ENCODE data around the gene ASCL2.

The ASCL2 gene

DNA sequence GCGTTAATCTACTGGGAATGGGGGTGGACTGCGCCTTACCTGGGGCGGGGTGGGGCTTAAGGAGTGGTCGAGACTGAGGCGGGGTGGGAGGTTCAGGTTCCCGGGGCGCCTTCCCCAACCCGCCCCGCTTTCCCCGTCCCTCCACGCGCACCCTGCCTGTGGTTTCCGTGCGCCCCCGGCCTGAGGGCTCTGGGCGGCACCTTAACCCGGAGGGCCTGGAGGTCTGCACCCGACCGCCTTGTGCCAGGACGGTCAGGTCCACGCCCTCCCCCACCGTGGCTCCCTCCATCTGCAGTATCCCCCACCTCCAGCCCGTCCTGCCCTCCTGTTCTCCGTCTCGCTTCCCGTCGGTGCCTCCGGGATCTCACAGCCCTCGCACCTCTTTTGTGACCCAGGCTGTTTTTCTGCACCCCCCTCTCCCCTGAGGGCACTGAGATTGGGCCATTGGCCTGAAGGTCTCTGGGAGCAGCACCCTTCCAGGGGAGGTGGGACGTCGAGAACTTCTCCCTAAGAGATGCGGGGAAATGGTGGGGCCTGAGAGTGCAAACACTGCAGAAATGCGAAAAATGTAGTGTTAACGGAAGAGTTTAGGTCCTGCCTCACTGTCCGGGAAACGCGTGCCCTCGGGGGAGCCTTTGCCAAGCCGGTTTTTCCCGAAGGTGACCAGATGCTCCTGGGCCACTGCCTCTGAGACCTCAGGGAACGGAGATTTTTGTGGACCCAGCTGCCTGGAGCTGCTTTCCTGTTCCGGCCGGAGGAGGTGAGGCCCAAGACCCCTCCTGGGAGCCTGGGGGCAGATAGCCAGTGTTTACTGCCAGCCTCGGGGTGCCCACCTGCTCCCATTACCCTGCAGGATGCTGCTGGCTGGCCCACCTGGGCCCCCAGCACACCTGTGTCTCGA, 1.2 kb upstream of the ASCL2 start:
- peak; percentile 14 for DNase-seq

DNA sequence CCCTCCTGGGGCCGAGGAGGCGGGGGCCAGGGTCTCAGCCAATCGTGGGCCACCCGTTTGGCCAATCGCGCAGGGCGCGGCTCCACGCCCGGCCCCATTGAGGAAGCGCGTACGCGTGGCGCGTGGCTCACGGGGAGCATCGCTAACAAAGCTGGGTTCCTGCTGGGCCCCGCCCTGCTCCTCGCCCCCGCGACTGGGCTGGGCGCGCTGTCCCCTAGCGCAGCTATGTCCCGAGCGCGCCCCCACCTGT, 614 bp upstream of the ASCL2 start:
- DNase-seq = no peak

DNA sequence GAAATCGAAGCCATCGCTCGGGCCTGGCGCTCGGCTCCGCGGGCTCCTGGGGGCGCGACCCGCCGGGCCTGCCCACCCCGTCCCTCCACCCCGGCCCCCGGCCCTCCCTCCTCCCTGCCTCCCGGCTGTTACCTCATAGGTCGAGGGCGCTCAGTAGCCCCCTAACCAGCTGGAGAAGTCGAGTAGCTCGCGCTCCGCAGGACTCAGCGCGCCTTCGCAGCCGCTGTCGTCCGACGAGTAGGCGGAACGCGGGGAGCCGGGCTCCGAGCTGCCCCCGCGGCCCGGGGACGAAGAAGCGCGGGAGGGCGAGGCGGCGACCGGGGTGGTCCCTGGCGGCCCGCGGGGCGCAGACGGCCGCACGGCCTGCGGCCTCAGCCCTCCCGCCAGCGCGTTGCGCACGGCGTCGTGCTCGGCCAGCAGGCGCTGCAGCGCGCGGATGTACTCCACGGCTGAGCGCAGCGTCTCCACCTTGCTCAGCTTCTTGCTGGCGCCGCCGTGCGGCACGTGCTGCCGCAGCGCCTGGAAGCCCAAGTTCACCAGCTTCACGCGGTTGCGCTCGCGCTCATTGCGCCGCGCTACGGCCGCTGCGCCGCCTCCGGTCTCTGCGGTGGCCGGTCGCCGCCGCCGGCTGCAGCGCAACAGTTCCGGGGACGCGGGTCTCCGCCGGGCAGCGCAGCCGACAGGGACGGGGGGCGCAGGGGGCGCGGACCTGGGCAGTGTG, 627 bp downstream of the ASCL2 start:
- peak; percentile 76 for DNase-seq

DNA sequence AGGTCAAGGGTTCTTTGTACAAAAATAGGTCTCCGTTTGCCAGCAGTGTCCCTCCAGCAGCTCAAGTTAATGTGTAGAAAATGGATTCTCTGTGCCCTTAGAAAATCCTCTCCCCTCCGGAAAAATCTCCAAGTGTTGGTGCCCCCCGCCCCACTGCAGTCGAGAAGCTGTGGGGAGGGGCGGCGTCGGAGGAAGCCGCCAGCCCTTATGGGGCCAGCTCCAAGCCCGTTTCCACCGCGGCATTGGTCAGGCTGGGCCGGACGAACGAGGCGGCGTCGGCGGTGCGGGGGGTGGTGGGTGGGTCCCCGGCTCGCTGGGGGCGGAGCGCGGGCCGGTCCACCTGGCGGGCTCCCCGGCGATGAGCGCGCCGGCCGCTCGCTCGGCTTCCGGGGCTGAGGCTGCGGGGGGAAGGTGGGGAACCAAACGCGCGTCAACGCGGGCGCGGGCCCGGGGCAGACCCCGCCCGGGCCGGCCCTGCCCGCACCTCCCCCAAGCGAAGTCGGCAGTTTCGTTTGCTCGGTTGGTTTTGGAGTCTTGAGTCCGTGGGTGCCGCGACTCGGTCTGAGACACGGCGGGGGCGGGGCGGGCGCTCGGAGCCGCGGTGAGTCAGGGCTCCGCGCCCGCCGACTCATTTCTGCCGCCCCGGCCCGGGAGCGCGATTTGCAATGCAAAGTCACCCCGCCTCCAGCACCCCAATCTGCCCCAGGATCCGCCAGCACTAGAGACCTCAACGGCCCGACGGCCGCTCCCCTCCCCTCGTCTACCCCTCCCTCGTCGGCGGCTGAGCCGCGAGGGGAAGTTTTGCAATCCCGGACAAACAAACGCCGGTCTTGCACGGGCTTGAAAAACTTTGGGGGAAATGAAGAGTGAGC, 1.4 kb downstream of the ASCL2 start:
- DNase-seq = no peak

DNA sequence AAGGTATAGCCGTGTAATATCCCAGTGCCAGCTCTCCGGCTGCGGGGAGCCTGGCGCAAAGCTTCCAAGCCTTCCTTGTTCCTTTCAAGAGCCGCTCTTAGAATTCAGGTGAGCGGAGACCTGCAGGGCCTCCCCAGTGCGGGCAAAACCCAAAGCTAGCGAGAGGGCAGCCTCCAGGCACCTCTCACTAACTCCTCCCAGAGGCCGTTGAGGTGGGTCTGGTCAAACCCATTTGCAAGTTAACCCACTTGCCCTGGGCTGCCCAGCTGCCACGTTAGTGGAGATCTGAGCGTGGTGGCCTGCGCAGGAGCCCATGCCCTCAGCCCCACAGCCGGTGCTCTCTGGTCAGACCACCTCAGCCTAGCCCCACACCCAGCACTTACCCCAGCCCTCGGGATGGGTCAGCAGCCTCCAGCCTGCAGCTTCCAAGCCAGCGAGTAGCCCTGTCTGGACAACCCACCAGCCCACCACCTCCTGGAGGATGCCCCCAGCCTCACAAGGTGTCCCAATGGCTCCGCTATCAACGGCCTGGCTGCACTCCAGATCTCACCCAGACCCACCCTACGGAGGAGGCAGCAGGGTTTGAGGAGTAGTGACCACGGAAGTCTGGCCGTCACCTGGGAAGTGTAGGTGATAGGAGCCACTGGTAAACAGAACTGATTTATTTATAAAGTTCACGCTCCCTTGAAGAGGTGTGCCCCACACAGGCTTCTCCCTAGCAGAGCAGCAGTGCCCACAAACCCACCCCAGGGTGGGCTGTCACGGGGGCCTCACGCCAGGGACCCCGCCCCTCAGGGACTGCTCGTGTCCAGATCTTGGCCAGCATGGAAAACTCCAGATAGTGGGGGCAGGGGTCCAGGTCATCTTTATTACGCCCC, 2.3 kb downstream of the ASCL2 start:
- DNase-seq = no peak

DNA sequence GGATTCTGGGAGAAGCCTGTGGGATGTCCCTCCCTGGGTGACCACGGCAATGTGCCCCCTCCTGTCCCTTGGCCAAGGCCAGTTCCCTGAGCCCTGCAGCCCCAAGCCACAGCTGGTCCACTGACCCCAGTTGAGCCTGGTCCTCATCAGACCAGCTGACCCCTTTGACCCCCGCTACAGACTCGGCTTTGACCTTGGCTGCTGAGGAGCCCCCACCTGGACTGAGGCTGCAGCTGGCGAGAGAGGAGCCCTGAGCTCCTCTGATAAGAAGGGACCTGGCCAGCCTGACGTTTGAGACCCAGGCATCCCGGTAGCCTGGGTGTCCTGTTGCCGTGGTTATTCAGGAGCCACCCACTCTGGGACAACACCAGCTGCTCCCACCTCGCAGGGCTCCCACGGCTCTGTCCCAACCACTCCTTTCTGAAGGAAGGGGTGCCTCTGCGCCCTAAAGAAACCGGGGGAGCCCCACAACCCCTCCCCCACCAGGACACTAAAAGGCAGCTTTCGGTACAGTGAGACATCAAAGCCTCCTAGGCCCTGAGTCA, 3.0 kb downstream of the ASCL2 start:
- no peak for DNase-seq

DNA sequence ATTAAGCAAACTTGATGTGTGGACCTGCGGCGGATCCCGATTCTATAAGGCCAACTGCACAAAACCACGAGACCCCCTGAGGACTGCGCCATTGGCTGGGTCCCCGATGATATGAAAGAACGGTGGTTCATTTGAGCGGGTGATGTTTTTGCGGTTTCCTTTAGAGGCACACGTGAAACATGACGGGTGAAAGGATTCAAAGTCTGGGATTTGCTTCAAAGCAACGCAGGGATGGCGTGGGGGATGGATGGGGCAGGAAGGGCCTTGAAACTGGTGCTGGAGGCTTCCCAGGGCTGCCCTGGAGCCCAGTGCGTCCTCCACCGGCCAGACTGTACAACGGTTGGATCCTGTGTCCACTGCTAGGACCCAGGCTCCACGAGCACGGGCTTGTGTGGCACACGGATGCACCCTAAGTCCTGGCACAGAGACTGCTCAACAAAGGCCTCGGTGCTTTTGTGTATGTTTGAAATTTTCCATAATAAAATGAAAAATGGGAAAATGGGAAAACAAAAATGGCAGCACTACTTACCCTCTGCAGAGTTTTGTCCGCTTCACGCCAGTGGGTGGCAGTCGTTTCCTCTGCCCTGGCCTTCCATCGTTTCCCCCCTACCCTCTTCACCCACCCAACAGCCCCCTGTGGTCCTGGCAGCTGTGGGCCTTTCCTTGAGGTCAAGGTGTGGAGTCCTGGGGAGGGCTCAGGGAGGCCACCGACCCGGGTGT, 3.6 kb downstream of the ASCL2 start:
- DNase-seq = no peak

DNA sequence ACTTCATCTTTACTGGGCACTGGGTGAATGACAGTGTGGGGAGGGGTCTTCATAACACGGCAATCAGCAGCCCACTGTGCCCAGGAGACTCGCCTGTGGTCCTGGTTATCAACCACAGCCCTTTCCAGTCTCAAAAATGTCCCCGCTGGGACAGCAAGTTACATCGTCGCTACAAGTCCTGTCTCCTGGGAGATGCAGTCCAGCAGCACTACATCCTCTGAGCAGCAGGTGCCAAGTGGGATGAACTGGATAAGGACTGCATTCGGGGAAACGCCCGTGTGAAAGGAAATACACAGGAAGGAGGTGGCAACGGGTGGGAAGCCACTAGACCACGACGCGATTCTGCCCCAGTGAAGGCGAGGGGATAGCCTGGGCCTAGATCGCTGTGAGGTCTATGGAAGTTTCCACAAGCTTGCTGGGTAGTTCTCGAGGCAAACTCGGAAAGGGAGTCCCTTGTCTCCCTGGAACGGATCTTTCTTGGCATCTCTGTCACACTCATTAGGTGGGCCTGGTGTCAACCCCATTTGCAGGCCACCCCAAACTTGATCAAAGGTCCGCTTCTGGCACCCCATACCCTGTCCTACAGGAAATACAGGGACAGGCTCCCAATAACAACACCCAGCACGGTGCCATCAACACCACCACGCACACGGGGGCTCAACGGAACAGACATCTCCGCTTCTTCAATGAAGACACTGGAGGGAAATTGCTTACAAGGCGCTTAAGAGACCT, 4.4 kb downstream of the ASCL2 start:
- DNase-seq = no peak

DNA sequence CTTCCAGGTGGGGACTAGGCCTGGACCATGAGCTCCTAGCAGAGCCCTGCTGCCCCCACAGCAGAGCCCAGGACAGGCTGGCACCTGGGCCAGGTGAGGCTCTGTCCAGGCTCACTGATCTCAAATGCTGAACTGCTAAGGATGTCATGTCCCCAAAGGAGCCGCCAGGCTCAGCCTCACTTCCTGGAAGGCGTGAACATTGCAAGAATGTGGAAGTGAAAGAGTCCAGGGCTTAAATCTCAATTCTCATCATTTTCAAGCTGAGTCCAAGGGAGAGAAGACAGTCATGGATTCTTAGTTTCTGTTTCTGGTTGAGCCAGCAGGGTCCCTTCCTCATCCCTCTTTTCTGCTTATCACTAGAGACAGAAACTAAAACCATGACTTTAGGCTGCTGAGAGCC, 5.0 kb downstream of the ASCL2 start:
- DNase-seq = no peak

DNA sequence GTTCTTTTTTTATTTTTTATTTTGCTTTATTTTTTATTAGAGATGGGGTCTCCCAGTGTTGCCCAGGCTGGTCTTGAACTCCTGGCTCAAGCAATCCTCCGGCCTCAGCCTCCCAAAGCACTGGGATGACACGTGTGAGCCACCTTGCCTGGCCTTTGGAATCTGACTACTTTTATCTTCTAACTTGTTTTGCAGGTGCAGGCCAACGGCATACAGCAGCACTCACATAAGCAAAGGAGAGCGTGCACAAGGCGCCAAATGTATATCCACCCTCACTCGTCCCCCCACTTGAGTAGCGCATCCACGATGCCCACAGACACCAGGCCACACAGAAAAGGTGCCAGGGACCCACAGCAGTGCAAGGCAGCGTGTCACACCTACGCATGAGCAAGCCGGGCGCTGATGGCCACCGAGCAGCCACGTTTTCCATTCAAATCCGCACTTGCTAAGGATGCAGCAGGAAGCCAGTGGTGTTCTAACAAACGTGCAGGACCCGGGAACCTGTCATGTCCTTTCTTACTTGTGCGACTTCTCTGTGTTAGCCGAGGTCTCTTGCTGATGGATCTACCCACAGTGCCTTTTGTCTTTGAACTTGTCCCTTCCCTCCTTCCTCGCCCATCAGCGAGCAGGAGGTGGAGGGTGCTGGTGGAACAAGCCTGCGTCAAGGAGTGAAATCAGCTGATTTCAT, 5.9 kb downstream of the ASCL2 start:
- no peak for DNase-seq

DNA sequence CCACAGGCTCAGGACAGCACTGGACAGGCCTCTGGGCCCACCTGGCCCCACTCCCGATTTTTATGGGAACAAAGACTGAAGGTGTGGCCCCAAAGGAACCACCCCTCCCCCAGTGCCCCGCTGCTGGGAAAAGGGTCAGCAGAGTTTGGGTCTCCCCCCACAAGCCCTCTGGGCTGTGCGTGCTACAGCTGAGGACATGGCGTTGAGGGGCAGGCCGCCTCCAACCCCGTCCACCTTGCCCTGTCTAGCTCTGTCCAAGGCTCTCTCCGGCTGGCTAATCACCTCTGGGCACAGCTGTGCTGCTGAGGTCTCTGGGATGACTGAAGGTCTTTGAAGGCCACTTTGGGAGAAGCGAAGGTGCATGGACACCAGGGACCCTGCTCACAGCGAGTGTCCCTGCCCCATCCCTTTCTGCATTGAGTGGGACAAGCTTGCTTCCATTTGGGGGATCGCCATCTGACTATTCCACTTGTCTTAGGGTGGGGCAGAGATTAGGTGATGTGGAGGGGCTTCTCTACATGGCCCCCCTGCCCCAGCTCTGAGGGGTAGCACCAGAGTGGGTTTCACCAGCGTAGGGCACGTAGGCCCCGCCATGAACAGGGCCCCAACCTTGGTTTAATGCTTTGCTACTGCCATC, 6.5 kb downstream of the ASCL2 start:
- no peak for DNase-seq

DNA sequence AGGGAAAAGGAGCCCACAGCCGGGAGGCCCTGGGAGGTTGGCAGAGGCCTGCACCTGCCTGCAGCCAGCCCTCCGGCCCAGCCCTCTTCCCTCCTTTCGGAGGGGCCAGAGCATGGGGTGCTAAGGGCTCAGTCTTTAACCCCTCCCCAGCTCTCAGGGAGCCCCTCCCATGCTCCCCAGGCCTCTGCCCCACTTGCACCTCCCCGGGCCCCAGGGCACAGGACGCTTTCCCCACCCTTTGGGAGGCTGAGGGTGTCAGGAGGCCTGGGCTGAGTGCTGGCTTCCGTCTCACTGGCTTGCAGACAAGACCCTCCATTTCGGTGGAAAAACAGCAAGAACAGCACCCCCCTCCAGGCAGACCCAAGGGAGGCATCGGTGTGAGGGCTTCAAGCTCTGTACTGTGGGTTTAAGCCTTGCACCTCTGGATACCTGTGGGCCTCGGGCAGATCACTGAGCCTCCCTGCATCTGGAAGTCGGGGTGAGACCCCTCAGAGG, 7.3 kb downstream of the ASCL2 start:
- DNase-seq = no peak

DNA sequence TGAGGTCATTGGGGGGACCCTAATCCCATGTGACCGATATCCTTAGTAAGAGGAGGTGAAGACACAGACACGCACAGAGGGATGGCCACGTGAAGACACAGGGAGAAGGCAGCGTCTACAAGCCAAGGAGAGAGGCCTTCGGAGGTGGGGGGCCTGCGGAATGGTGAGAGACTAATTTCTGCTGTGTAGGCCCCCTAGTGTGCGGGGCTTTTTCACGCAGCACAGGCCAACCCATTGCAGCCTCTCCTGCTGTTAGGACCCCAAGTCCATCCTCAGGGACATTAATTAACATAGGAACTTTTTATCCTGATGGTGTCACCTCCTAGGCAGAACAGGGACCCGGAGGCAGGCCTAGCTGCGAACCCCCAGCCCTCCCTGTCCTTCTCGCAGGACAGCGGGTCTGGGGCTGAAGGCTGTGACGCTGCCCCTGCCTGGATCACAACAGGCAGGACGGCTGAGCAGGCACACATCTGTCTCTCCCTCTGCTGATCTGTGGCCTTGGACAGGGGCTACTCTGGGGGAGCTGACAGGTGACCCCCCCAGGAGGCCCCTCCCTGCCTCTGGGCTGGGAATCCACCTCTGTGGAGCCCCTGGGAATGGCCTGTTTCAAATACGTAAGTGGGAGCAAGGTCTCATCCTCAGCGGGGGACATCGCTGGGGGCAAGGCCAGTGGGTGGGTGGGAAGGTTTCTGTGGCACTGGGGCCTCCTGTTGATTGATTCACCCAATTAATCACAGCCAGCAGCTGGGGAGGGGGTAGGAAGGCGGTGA, 7.9 kb downstream of the ASCL2 start:
- no peak for DNase-seq

DNA sequence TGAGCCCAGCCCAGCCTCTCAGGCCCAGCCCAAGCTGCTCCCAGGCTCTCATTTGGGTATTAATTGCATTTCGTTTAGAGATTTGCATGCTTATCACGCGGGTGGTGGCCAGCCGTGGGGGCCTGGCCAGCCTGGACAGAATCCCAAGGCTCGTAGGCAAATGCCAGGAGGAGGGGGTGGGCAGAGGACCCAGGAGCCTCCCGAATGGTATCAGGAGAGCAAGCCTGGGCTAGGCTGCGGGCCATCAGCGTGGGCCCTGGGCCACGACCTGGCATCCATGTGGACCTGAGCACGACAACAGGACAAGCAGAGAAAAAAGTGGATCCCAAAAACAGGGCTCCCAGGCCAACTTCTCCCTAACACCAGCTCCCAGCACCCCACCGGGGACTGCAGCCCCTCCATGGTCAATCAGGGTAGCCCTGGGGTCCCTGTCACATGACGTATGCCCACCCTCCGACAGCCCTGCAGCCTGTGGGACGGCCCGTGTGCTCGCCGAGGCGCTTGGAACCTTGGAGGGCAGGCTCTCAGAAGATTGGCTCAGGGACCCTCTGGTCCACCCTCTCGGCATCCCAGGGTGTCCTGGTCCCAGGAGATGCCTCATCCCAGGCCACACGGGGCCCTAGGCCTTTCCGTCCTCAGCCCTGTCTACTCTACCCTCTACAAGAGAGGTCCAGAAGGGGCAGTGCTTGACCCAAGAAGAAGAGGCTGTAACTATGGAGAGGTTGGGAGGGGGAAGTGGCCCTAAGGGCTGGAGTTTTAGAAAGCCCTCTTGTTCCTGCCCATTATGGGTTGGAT, 8.8 kb downstream of the ASCL2 start:
- DNase-seq = no peak

DNA sequence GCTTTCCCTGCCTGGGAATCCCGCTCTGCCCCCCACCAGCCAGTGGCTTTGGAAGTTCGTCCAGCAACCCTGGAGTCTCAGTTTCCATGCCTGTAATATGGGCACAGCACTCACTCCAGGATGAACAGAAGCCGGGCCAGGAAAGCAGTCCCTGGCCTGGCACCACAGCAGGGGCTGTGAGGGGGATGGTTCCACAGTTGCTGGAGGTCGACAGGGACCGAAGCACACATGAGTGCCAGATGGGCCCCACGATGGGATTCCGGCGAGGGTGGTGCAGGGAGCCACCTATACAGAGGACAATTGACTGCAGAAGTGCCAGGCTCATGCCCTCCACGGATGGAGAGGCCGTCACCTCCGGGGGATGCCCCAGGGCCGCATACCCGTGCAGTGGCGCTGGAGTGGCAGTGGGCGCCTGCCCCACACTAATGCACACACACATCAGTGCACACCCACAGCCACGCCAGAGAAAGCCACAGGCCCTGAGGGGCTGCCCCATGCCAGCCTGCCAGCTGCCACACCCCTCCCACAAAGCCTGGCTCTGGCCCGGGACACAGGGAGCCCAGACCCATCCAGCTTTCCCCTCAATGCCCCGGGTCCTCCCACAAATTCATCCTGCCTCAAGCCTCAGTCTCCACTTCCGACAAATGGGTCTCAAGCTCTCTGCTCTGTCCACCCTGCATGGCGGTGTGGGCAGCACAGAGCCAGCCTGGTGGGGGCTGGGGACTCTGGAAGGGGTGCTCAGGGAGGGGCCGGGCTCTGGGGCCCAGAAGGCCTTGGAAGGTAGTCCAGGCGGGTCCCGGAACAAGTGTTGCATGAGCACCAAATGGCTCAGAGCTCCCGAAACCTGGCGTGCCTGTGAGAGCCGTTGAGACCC, 9.7 kb downstream of the ASCL2 start:
- no peak for DNase-seq

DNA sequence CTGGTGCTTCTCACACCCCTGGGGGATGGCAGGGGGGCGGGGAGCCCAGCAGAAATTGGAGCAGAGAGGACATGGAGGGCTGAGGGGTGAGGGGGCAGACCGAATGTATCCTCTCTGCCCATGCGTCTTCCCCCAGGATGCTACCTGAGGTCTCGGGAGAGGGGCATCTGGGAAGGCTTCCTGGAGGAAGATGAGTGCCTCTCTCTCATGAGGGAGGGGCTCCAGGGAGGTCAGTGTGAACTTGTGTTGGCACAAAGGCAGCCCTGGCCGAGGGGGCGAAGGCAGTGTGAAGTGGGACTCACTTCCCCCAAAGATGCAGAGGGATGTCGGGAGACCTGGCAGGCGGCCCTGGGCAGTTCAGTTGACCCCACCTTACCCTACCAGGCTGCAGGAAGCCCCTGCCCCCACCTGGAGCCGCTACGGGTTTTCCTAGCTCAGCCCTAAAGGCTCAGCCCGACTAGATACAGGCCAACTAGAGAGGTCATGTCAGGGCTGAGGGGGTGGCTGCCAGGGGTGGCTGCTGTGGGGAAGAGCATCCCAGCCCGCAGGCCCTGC, 10.4 kb downstream of the ASCL2 start:
- DNase-seq = no peak

DNA sequence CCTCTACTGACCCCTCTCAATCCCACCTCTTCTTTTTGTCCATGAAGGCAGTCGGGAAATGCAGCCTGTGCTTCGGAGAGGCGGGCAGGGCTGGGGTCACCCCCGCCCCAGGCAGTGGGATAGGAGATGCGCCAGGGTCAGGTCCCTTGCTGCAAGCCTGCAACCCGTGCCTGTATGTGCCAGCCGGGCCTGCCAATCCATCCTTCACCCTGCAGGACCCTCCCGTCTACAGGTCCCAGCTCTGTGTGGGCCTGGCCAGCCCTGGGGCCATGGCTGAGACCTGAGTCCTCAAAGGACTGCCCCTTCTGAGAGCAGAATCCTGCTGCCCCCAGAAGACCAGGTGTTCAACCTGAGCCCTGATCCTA, 10.9 kb downstream of the ASCL2 start:
- DNase-seq = no peak

Data from right hindlimb (tissue), 1 donor.